RPMI8226 (cell line): ENCODE results near the gene PUM2.
"Not testable (repeated sequence)": the region's sequence is repeated elsewhere in the genome, so short reads cannot be mapped to it uniquely, and the experiment has no call there.

Experiments
- DNase-seq: peaks from one replicate; pipeline ENCODE4 v3.0.0-alpha.2; 2015

PUM2 gene

GRCh38 chr2:20282916-20283592 is 67.6 kb downstream of the PUM2 start:
- no peak for DNase-seq

GRCh38 chr2:20281876-20282275 is 68.8 kb downstream of the PUM2 start:
- DNase-seq = no peak

GRCh38 chr2:20273042-20273441 is 77.6 kb downstream of the PUM2 start:
- no peak for DNase-seq

- not testable (repeated sequence) for DNase-seq
These were observed 82.3 kb downstream of the PUM2 start for GRCh38 chr2:20268317-20268716.

- DNase-seq = no peak
These were observed 83.1 kb downstream of the PUM2 start for GRCh38 chr2:20267529-20267928.

GRCh38 chr2:20264629-20265028 is 86.0 kb downstream of the PUM2 start:
- DNase-seq = no peak

- no peak for DNase-seq
These were observed 93.2 kb downstream of the PUM2 start for GRCh38 chr2:20257411-20257810.

GRCh38 chr2:20254731-20255130 is 95.9 kb downstream of the PUM2 start:
- DNase-seq = no peak

- DNase-seq = no peak
These were observed 100.2 kb downstream of the PUM2 start for GRCh38 chr2:20250436-20250835.

GRCh38 chr2:20249170-20249569 is 101.5 kb downstream of the PUM2 start:
- DNase-seq = no peak

GRCh38 chr2:20247084-20247483 is 103.6 kb downstream of the PUM2 start:
- no peak for DNase-seq

- not testable (repeated sequence) for DNase-seq
These were observed 107.0 kb downstream of the PUM2 start for GRCh38 chr2:20243637-20244036.

GRCh38 chr2:20242727-20243377 is 107.8 kb downstream of the PUM2 start:
- peak; percentile 65 for DNase-seq

- DNase-seq = no peak
These were observed 108.5 kb downstream of the PUM2 start for GRCh38 chr2:20241973-20242726.

GRCh38 chr2:20240291-20240690 is 110.4 kb downstream of the PUM2 start:
- not testable (repeated sequence) for DNase-seq

- no peak for DNase-seq
These were observed 114.1 kb downstream of the PUM2 start for GRCh38 chr2:20236496-20236895.

- no peak for DNase-seq
These were observed 114.9 kb downstream of the PUM2 start for GRCh38 chr2:20235655-20236305.

GRCh38 chr2:20234597-20234996 is 116.0 kb downstream of the PUM2 start:
- DNase-seq = not testable (repeated sequence)

GRCh38 chr2:20232837-20233207 is 117.8 kb downstream of the PUM2 start:
- DNase-seq = no peak

GRCh38 chr2:20231598-20232026 is 119.0 kb downstream of the PUM2 start:
- peak; percentile 79 for DNase-seq

GRCh38 chr2:20231159-20231558 is 119.5 kb downstream of the PUM2 start:
- DNase-seq = no peak

- no peak for DNase-seq
These were observed 120.6 kb downstream of the PUM2 start for GRCh38 chr2:20230114-20230425.

- no peak for DNase-seq
These were observed 121.1 kb downstream of the PUM2 start for GRCh38 chr2:20229322-20230113.
